GM13977 (cell line): ENCODE data around the gene LMAN2.

Source experiments
- DNase-seq: peaks from one replicate; pipeline ENCODE4 v3.0.0; 2012; ENCODE audit warnings: low spot score
- CTCF ChIP-seq: IDR thresholded peaks from 2 replicates; pipeline ENCODE4 v1.5.1; 2012; ENCODE audit warnings: mild to moderate bottlenecking, control low read depth; ENCODE audit not compliant: insufficient read depth; ENCODE audit errors: extremely low read depth, missing control alignments
- in situ Hi-C: fragments of 300-500 bp; cut with MboI; formaldehyde crosslinking; loops from one replicate; pipeline ENCODE4 v1.12.0; 2022; ENCODE audit warnings: low sequenced_read_pairs, low pct_unique_long_range_greater_than_20kb, mixed read lengths, inconsistent platforms; ENCODE audit not compliant: unreplicated experiment

The LMAN2 gene

GRCh38 chr5:177367981-177368868 is 16.8 kb upstream of the LMAN2 start:
- TF ChIP-seq CTCF, result no peak
- in situ Hi-C loops, result no loop called here
- no peak for DNase-seq

GRCh38 chr5:177367323-177367848 is 15.9 kb upstream of the LMAN2 start:
- in situ Hi-C loops, result no loop called here
- DNase-seq, result no peak
- TF ChIP-seq CTCF, result no peak

GRCh38 chr5:177366528-177367322 is 15.3 kb upstream of the LMAN2 start:
- DNase-seq, result no peak
- in situ Hi-C loops, result no loop called here
- no peak for TF ChIP-seq CTCF

- no peak for TF ChIP-seq CTCF
- in situ Hi-C loops, result no loop called here
- no peak for DNase-seq
Observed at GRCh38 chr5:177365845-177366527, 14.5 kb upstream of the LMAN2 start.

- in situ Hi-C loops, result no loop called here
- DNase-seq, result peak; percentile 82
- no peak for TF ChIP-seq CTCF
Observed at GRCh38 chr5:177364159-177364962, 12.9 kb upstream of the LMAN2 start.

GRCh38 chr5:177363565-177363964 is 12.1 kb upstream of the LMAN2 start:
- in situ Hi-C loops, result no loop called here
- DNase-seq, result no peak
- no peak for TF ChIP-seq CTCF
